DND-41 (cell line): ENCODE data around the gene NUMBL.

Experiments used
- ATAC-seq: fragments of 200-7000 bp; cut with Tn5 transposase; 3 replicates; pipeline ENCODE4 v1.9.1; 2021; ENCODE audit warnings: low read depth; ENCODE audit not compliant: insufficient read depth
- DNase-seq: peaks from one replicate; pipeline ENCODE4 v3.0.0-alpha.2; 2020
- H2AFZ ChIP-seq: 2 replicates; pipeline ENCODE4 v1.6.0; 2012; ENCODE audit warnings: low read depth, low read length
- H3K27ac ChIP-seq: 2 replicates; pipeline ENCODE4 v1.5.1; 2012; ENCODE audit warnings: low read length, inconsistent platforms
- H3K27me3 ChIP-seq: fragments of 200-600 bp; sonication (generic); 2 replicates; pipeline ENCODE4 v1.6.0; 2012; ENCODE audit warnings: low read length, mild to moderate bottlenecking, inconsistent platforms; ENCODE audit not compliant: insufficient read depth, poor library complexity
- H3K36me3 ChIP-seq: 2 replicates; pipeline ENCODE4 v1.5.1; 2012; ENCODE audit warnings: low read length, inconsistent platforms; ENCODE audit not compliant: insufficient read depth
- H3K4me1 ChIP-seq: 2 replicates; pipeline ENCODE4 v1.5.1; 2012; ENCODE audit warnings: mild to moderate bottlenecking, low read length; ENCODE audit not compliant: insufficient read depth
- H3K4me2 ChIP-seq: 2 replicates; pipeline ENCODE4 v1.6.0; 2012; ENCODE audit warnings: mild to moderate bottlenecking, moderate library complexity, low read length, inconsistent platforms; ENCODE audit not compliant: insufficient read depth
- H3K4me3 ChIP-seq, 2 experiments: fragments of 200-600 bp in 1 of 2; shearing (Covaris generic) in 1 of 2; 2 replicates each; pipeline ENCODE4 v1.5.1; 2012 to 2016; ENCODE audit warnings: inconsistent platforms in 2 of 2, low read length in 2 of 2, mild to moderate bottlenecking in 2 of 2, low read depth in 1 of 2, moderate library complexity in 1 of 2
- H3K79me2 ChIP-seq: 2 replicates; pipeline ENCODE4 v1.6.0; 2012; ENCODE audit warnings: low read length, inconsistent platforms; ENCODE audit not compliant: insufficient read depth
- H3K9ac ChIP-seq: 2 replicates; pipeline ENCODE4 v1.6.0; 2012; ENCODE audit warnings: low read depth, mild to moderate bottlenecking, inconsistent platforms, low read length, moderate library complexity
- H3K9me3 ChIP-seq: 2 replicates; pipeline ENCODE4 v1.5.1; 2012; ENCODE audit warnings: low read length, moderate library complexity, mild to moderate bottlenecking, inconsistent platforms; ENCODE audit not compliant: insufficient read depth, severe bottlenecking
- H4K20me1 ChIP-seq: 2 replicates; pipeline ENCODE4 v1.6.0; 2012; ENCODE audit warnings: low read length; ENCODE audit not compliant: insufficient read depth
- EZH2 ChIP-seq: IDR thresholded peaks from 3 replicates; pipeline ENCODE4 v1.6.1; 2012; ENCODE audit warnings: borderline replicate concordance, low read depth, mild to moderate bottlenecking, moderate library complexity, low read length, inconsistent platforms; ENCODE audit not compliant: severe bottlenecking
- TF ChIP-seq, protein P1 (sequence below): IDR thresholded peaks from 2 replicates; pipeline ENCODE4 v1.5.1; 2012; ENCODE audit warnings: borderline replicate concordance, low read length, moderate library complexity, mild to moderate bottlenecking; ENCODE audit not compliant: poor library complexity, severe bottlenecking; ENCODE audit errors: extremely low read depth

The NUMBL gene

DNA sequence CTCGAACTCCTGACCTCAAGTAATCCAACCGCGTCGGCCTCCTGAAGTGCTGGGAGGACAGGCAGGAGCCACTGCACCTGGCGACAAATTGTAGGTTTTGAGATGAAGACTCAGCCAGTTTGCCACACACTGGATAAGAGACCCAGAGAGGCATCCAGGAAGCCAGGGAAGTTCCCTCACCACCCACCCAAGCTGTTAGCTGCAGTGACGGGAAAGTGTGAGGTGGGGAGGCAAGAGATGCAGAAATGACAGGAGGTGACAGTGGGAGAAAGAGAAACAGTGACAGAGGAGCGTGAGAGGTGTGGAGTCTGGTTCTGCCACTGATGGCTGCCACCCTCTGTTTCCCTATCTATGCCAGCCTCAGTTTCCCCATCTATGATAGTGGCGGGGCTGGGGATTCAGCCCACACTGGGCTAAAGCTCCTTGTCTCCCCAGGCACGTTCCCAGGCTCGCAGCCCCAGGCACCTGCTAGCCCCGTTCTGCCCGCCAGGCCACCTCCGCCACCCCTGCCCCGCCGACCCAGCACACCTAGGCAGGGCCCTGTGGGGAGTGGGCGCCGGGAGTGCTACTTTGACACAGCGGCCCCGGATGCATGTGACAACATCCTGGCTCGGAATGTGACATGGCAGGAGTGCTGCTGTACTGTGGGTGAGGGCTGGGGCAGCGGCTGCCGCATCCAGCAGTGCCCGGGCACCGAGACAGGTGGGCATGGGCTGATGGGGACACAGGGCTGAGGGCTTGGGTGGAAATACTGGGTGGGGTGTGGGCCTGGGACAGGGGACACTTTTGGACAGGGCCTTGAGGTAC lies 68.3 kb downstream of the NUMBL start:
- Histone ChIP-seq H4K20me1 (no peaks in the 10 kb centered on the region), H3K4me2 (no peak overlapping the region), H3K27ac (no peak overlapping the region), H3K9ac (no peak overlapping the region), H3K27me3 (no peaks in the 10 kb centered on the region), H3K9me3 (no peaks in the 10 kb centered on the region), H2AFZ (no peak overlapping the region), H3K79me2 (no peaks in the 10 kb centered on the region), H3K36me3 (no peaks in the 10 kb centered on the region), H3K4me1 (no peaks in the 10 kb centered on the region), H3K4me3 (no peak overlapping the region)
- no peak for DNase-seq
- ATAC-seq: no peak
- no peak for TF ChIP-seq EZH2
- TF ChIP-seq, protein P1, sequence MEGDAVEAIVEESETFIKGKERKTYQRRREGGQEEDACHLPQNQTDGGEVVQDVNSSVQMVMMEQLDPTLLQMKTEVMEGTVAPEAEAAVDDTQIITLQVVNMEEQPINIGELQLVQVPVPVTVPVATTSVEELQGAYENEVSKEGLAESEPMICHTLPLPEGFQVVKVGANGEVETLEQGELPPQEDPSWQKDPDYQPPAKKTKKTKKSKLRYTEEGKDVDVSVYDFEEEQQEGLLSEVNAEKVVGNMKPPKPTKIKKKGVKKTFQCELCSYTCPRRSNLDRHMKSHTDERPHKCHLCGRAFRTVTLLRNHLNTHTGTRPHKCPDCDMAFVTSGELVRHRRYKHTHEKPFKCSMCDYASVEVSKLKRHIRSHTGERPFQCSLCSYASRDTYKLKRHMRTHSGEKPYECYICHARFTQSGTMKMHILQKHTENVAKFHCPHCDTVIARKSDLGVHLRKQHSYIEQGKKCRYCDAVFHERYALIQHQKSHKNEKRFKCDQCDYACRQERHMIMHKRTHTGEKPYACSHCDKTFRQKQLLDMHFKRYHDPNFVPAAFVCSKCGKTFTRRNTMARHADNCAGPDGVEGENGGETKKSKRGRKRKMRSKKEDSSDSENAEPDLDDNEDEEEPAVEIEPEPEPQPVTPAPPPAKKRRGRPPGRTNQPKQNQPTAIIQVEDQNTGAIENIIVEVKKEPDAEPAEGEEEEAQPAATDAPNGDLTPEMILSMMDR: no peak

DNA sequence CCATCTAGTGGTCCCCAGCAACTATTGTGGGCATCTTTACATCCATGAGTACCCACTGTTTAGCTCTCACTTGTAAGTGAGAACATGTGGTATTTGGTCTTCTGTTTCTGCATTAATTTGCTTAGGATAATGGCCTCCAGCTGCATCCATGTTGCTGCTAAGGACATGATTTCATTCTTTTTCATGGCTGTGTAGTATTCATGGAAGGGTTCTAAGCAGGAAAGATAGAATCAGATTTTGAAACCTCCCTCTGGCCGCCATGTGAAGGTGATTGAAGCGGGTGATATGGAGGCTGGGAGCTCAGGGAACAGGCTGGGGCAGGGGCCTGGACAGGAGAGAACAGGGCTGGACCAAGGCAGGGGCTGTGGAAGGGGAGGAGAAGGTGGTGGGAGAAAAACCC lies 69.2 kb downstream of the NUMBL start:
- TF ChIP-seq EZH2: no peak
- TF ChIP-seq, protein P1: no peak
- H3K4me3 ChIP-seq: no peak overlapping the region
- no peak overlapping the region for H3K27ac ChIP-seq
- H4K20me1 ChIP-seq: no peaks in the 10 kb centered on the region
- no peaks in the 10 kb centered on the region for H3K4me1 ChIP-seq
- peaks cover 2% of the 10 kb centered on the region for H3K27me3 ChIP-seq
- no peaks in the 10 kb centered on the region for H3K36me3 ChIP-seq
- H2AFZ ChIP-seq: no peak overlapping the region
- H3K9me3 ChIP-seq: no peaks in the 10 kb centered on the region
- no peak for ATAC-seq
- no peaks in the 10 kb centered on the region for H3K79me2 ChIP-seq
- no peak overlapping the region for H3K4me2 ChIP-seq
- DNase-seq: no peak
- no peak overlapping the region for H3K9ac ChIP-seq

DNA sequence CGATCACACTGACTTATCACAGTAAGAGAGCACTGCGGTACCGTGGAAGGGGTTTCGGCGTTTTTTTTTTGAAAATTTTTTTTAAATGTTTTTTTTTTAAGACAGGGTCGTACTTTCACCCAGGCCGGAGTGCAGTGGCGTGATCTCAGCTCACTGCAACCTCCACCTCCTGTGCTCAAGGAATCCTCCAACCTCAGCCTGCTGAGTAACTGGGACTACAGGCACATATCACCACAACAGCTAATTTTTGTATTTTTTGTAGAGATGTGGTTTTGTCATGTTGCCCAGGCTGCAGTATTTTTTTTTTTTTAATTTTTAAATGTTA lies 70.3 kb downstream of the NUMBL start:
- Histone ChIP-seq H3K4me2 (no peak overlapping the region), H3K9me3 (no peaks in the 10 kb centered on the region), H3K4me3 (no peak overlapping the region), H2AFZ (no peak overlapping the region), H4K20me1 (no peaks in the 10 kb centered on the region), H3K27me3 (peaks cover 2% of the 10 kb centered on the region), H3K4me1 (no peaks in the 10 kb centered on the region), H3K27ac (no peak overlapping the region), H3K9ac (no peak overlapping the region), H3K36me3 (no peaks in the 10 kb centered on the region), H3K79me2 (no peaks in the 10 kb centered on the region)
- no peak for TF ChIP-seq EZH2
- TF ChIP-seq, protein P1: no peak
- no peak for DNase-seq
- ATAC-seq: no peak
